GM18867 (cell line): ENCODE data around the gene ARHGEF38.
"Not testable (repeated sequence)": the region's sequence is repeated elsewhere in the genome, so short reads cannot be mapped to it uniquely, and the experiment has no call there.

Experiments used
- ATAC-seq: cut with Tn5 transposase; IDR thresholded peaks from one replicate; pipeline ENCODE4 v1.9.1; 2021; ENCODE audit warnings: mild to moderate bottlenecking, moderate library complexity; ENCODE audit not compliant: unreplicated experiment

Gene ARHGEF38

GRCh38 chr4:105708181-105709080 lies 156.0 kb downstream of the ARHGEF38 start, which contains the start of the genes GSTCD and INTS12:
GSTCD (plus strand) TSS chr4:105708784; CDS start chr4:105717614, 8,830 bp downstream.
INTS12 (minus strand) TSS chr4:105708689; CDS start chr4:105700005, 8,684 bp downstream.
- ATAC-seq = peak; percentile 89

- ATAC-seq = peak; percentile 31
Measured at GRCh38 chr4:105709081-105709450, 156.6 kb downstream of the ARHGEF38 start.

DNA sequence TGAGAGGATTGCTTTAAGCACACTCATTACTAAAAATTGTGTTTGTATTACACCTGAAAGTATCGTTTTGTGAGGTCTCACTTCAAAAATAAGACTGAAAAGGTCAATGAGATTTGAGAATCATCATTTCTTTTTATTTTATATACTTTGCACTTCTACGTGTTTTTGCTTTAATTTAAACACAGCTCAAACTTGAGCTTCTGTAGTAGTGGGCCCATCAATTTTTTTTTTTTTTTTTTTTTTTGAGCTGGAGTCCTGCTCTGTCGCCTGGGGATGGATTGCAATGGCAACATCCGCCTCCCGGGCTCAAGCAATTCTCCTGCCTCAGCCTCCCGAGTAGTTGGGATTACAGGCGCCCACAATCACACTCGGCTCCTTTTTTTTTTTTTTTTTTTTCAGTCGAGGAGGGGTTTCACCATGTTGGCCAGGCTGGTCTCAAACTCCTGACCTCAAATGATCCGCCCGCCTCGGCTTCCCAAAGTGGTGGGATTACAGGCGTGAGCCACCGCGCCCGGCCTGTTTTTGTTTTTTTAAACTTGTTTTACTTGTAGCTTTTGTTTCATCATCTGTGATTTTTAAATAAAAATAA lies 157.7 kb downstream of the ARHGEF38 start:
- ATAC-seq = no peak

DNA sequence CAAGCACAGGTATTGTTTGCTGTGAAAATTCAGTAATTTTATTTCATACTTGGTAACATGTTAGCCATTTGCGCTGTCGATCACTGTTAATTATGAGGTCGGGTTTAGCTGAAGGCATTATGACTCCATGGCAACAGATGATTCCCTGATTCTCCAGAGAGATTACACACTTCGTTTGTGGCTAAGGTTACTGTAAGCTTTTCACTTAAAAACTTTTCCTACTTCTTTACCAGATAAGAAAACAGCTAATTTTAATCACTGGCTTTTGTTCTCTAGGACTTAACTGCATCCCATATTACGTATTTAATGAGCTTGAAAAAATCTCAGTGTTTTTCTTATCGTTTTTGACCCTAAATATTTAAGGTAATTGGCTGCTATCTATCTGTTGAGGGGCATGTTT lies 158.3 kb downstream of the ARHGEF38 start:
- no peak for ATAC-seq

- no peak for ATAC-seq
Measured at GRCh38 chr4:105712766-105713165, 160.3 kb downstream of the ARHGEF38 start.

DNA sequence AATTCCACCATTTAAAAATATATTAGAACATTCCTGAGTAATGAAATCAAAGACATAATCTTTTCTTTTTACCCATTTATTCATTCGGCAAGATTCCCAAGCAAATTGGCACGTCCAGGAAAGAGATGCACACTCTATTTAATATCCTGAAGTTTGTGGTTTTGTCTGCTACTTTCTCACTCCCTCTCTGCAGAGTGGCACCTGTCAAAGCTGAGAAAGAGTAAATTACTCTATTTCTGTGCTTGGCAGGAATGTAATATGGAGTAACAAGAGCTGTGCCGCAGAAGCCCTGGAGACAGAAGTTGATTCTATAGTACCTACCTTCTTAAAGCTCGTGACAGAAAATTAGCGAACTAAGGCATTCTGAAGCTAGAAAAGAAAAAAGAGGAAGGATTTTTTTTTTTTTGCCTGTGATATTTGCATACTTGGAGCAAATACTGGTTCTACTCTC lies 161.7 kb downstream of the ARHGEF38 start:
- ATAC-seq = peak; percentile 74

- no peak for ATAC-seq
Measured at GRCh38 chr4:105714932-105715331, 162.5 kb downstream of the ARHGEF38 start.

GRCh38 chr4:105715692-105716278 lies 163.4 kb downstream of the ARHGEF38 start:
- ATAC-seq = no peak

GRCh38 chr4:105719204-105719603 lies 166.8 kb downstream of the ARHGEF38 start:
- ATAC-seq = no peak

GRCh38 chr4:105725623-105726022 lies 173.2 kb downstream of the ARHGEF38 start:
- ATAC-seq = no peak

- not testable (repeated sequence) for ATAC-seq
Measured at GRCh38 chr4:105729895-105730294, 177.5 kb downstream of the ARHGEF38 start.
